ENCODE data around the gene DNM2. TPM values are rescaled to one million over a fixed set of nuclear protein-coding genes. Genes with fewer than 3 reads are reported as not detected.

DNM2 gene
- total RNA-seq, 3 donors from 2014 or later, result 152 to 161 (median 158) TPM

DNA sequence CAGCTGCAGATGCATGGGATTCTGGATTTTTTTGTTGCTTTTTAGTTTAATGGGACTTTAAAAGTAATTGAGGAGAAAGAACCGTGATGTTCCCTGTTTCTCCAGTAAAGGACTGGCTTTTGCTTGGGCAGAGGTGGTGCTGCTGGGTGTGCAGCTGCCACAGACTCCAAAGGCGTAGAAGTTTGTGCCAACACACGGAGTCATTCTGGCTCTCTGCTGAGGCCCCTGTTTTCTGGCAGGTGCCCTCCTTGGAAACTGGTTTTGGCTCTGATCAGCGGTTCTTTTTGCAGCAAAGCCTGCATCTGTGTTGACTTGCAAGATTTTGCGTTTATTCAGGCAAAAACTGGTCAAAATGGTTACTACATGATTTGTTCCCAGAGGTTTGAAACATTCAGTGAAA is 32.7 kb upstream of the DNM2 start:
- Mint-ChIP-seq H3K4me3 (no peak overlapping the region), H3K4me1 (ENCODE audit: low read depth) (no peaks in the 10 kb centered on the region), H3K9me3 (no peaks in the 10 kb centered on the region), H3K27me3 (ENCODE audit: low read depth) (no peaks in the 10 kb centered on the region), H3K36me3 (ENCODE audit: insufficient read depth) (peaks cover 36% of the 10 kb centered on the region)
- ATAC-seq, result no peak
- no peak for DNase-seq

DNA sequence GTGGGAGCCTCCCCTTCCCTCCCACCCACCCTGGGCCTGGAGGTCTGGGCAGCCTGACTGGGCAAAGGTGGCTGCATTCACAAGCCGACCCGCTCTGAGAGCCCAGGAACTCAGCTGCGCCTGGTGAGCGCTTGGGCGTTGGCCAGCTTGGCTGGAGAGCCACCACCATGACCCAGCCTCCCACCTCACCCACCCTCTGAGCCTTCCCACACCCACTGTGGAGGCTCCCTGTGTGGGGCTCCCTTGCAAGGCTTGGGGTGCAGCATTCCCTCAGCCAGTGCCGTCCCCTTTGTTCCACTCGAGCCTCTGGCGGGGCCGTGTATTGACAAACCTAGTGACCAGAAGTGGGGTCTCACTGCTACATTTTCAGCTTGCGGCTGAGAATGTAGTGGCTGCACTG is 31.7 kb upstream of the DNM2 start:
- Mint-ChIP-seq H3K36me3 (ENCODE audit: insufficient read depth) (peaks cover 38% of the 10 kb centered on the region), H3K27me3 (ENCODE audit: low read depth) (no peaks in the 10 kb centered on the region), H3K4me3 (no peak overlapping the region), H3K4me1 (ENCODE audit: low read depth) (no peaks in the 10 kb centered on the region), H3K9me3 (no peaks in the 10 kb centered on the region)
- ATAC-seq (no peak), DNase-seq (no peak)

GRCh38 chr19:10686661-10687517 is 31.0 kb upstream of the DNM2 start:
- Mint-ChIP-seq H3K4me3 (no peak overlapping the region), H3K9me3 (no peaks in the 10 kb centered on the region), H3K36me3 (ENCODE audit: insufficient read depth) (peaks cover 39% of the 10 kb centered on the region), H3K27me3 (ENCODE audit: low read depth) (no peaks in the 10 kb centered on the region), H3K4me1 (ENCODE audit: low read depth) (no peaks in the 10 kb centered on the region)
- no peak for DNase-seq
- no peak for ATAC-seq

- DNase-seq, result no peak
Observed at GRCh38 chr19:10687518-10688288, 30.2 kb upstream of the DNM2 start.

DNA sequence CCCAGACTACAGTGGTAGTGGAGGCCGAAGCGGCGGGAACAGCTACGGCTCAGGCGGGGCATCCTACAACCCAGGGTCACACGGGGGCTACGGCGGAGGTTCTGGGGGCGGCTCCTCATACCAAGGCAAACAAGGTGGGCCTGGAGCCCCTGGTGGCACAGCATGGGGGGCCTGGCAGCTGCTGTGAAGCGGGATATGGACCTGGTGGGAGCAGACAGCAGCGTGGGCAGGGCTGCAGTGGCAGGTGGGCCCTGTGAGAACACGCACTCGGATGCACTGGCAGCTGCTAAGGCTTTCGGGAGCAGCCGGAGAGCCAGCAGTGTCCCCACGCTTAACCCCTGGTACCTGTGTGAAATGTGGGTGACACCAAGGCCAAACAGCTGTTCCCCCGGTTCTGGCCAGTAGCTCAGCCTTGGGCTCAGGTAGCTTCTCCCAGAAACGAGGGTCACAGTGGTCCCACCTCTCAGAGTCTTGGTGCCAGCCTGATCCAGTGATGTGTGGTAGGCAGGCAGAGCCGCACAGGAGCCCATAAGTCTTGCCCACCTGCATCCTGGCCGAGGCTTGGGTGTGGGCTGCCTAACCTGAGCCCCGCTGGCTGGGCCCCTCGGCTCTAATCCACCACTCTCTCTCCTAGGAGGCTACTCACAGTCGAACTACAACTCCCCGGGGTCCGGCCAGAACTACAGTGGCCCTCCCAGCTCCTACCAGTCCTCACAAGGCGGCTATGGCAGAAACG is 29.2 kb upstream of the DNM2 start:
- H3K9me3 Mint-ChIP-seq, result no peaks in the 10 kb centered on the region
- H3K4me1 Mint-ChIP-seq (ENCODE audit: low read depth), result peaks cover 2% of the 10 kb centered on the region
- peaks cover 42% of the 10 kb centered on the region for H3K36me3 Mint-ChIP-seq (ENCODE audit: insufficient read depth)
- no peak for ATAC-seq
- DNase-seq, result no peak
- no peak overlapping the region for H3K4me3 Mint-ChIP-seq
- H3K27me3 Mint-ChIP-seq (ENCODE audit: low read depth), result no peaks in the 10 kb centered on the region

More at GRCh38 chr19:10687518-10688288, 30.2 kb upstream of the DNM2 start:
- Mint-ChIP-seq H3K27me3 (ENCODE audit: low read depth) (no peaks in the 10 kb centered on the region), H3K4me3 (no peak overlapping the region), H3K36me3 (ENCODE audit: insufficient read depth) (peaks cover 41% of the 10 kb centered on the region), H3K4me1 (ENCODE audit: low read depth) (peaks cover 2% of the 10 kb centered on the region), H3K9me3 (no peaks in the 10 kb centered on the region)
- ATAC-seq, result no peak

GRCh38 chr19:10690341-10690781 is 27.5 kb upstream of the DNM2 start:
- Mint-ChIP-seq H3K9me3 (no peaks in the 10 kb centered on the region), H3K27me3 (ENCODE audit: low read depth) (no peaks in the 10 kb centered on the region), H3K36me3 (ENCODE audit: insufficient read depth) (peaks cover 33% of the 10 kb centered on the region), H3K4me3 (no peak overlapping the region), H3K4me1 (ENCODE audit: low read depth) (peaks cover 10% of the 10 kb centered on the region)
- ATAC-seq (no peak), DNase-seq (no peak)

GRCh38 chr19:10691178-10691881 is 26.5 kb upstream of the DNM2 start:
- Mint-ChIP-seq H3K27me3 (ENCODE audit: low read depth) (peaks cover 3% of the 10 kb centered on the region), H3K9me3 (no peaks in the 10 kb centered on the region)

DNA sequence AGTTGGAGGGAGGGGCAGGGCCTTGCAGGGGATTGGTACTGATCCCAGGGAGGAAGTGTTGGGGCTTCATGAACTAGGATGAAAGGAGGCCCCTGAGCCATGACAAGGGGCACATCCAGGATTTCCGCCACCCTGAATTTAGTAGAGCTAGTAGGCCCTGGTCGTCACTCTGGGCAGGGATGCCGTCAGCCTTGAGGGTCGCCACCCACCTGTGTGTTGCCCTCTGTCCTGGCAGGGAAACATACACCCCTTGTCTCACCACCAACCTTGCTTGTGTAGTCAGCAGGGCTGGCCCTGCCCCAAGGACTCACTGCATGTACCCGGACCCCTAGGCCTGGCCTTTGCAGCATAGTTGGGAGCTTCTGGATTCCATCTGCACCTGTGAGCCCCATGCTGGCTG is 26.0 kb upstream of the DNM2 start:
- ATAC-seq, result no peak
- H3K4me1 Mint-ChIP-seq (ENCODE audit: low read depth), result peaks cover 19% of the 10 kb centered on the region
- no peak overlapping the region for H3K4me3 Mint-ChIP-seq
- DNase-seq, result no peak
- H3K27me3 Mint-ChIP-seq (ENCODE audit: low read depth), result peaks cover 5% of the 10 kb centered on the region
- no peaks in the 10 kb centered on the region for H3K9me3 Mint-ChIP-seq
- H3K36me3 Mint-ChIP-seq (ENCODE audit: insufficient read depth), result peaks cover 33% of the 10 kb centered on the region

More at GRCh38 chr19:10691178-10691881, 26.5 kb upstream of the DNM2 start:
- Mint-ChIP-seq H3K4me3 (no peak overlapping the region), H3K36me3 (ENCODE audit: insufficient read depth) (peaks cover 33% of the 10 kb centered on the region), H3K4me1 (ENCODE audit: low read depth) (peaks cover 19% of the 10 kb centered on the region)
- ATAC-seq (no peak), DNase-seq (no peak)

DNA sequence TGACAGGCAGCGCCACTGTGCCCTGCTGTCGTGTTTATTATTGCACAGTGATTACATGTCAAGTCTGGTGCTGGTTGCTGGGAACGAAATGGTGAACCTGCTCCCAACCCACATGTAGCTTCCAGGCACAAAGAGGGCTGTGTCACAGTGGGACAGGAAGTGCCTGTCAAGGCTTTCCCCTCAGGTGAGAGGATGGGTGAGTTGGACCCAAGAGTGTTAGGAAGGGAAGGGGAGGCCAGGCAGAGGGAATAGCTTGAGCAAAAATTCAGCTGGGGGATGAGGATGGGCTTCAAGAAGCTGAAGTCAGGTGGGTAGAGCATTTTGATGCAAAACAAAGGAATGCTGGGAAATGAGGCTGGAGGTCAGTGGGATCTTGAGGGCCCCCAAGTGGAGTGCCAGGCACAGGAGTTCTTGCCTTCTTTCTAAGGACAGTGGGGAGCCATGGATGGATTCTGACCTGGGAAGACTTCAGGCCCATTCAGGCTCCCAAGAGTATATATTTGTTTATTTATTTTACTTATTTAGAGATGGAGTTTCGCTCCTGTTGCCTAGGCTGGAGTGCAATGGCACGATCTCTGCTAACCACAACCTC is 25.1 kb upstream of the DNM2 start:
- H3K36me3 Mint-ChIP-seq (ENCODE audit: insufficient read depth), result peaks cover 29% of the 10 kb centered on the region
- ATAC-seq (no peak), DNase-seq (no peak)
- H3K4me1 Mint-ChIP-seq (ENCODE audit: low read depth), result peaks cover 19% of the 10 kb centered on the region
- no peak overlapping the region for H3K4me3 Mint-ChIP-seq
- no peaks in the 10 kb centered on the region for H3K9me3 Mint-ChIP-seq
- H3K27me3 Mint-ChIP-seq (ENCODE audit: low read depth), result peaks cover 6% of the 10 kb centered on the region

DNA sequence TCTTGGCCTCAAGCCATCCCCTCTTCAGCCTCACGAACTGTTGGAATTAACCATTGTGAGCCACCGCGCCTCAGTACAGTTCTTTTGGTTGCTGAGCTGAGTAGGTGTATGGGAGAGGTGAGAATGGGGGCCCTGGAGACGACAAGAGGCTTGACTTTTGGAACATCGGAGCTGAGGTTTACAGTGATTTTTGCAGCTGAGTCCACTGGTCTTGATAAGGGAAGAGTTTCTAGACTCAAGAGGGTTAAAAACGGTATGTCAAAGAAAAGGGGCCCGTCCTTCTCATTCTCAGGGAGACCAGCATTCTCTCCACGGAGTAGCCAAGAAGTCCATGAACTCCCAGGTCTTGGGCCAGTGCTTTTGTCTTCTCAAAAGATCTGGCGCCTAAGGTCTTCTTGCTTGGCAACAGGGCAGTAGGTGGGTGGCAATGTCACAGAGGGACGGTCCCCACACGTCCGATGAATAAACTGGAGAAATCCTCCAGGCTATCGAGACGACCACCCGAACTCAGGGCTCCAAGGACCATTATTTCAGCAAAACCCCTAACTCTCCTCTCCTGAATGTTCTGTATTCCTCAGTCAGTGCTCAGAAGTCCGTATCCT is 23.1 kb upstream of the DNM2 start:
- ATAC-seq, result no peak
- DNase-seq, result no peak
- H3K4me3 Mint-ChIP-seq, result peak overlapping the region; percentile 59
- peaks cover 19% of the 10 kb centered on the region for H3K4me1 Mint-ChIP-seq (ENCODE audit: low read depth)
- H3K27me3 Mint-ChIP-seq (ENCODE audit: low read depth), result peaks cover 7% of the 10 kb centered on the region
- H3K36me3 Mint-ChIP-seq (ENCODE audit: insufficient read depth), result peaks cover 16% of the 10 kb centered on the region
- no peaks in the 10 kb centered on the region for H3K9me3 Mint-ChIP-seq

DNA sequence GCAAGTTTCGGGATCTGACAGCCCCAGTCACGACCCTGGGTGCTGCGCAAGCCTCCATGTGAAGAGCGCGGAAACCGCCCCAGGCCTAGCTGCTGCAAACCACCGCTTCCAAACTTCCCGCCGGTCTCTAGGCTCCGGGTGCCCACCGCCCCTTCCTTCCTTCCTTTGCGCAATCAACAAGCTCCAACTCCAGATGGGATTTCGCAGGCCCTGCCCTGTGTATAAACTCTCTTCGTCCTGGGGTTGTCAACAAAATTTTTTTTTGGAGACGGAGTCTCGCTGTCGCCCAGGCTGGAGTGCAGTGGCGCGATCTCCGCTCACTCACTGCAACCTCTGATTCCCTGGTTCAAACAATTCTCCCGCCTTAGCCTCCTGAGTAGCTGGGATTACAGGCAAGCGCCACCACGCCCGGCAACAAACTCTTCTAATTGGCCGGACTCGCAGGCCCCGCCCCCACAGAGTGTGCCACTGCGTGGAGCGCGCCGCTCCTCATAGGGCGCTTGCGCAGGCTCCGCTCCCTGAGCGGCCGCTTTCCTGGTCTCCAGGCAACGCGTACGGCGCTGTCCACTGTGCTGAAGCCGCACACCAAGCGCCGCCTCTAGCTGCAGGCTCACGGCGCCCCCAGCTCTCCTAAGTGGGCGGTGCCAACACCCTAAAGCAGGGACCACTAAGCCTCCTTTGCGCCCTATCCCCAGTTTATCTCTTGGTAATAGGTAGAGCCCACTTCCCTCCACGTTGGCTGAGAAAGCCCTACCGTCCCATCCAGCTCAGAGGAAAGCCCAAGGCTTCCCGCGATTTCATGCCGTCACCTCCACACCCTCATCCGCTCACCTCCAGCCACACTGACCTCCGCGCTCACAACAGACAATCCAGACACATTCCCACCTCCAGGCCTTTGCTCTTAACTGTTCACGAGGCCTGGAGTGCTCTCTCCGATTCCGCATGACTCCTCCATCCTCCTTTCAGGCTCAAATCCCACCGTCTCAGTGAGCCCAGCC is 22.2 kb upstream of the DNM2 start:
- Mint-ChIP-seq H3K36me3 (ENCODE audit: insufficient read depth) (peaks cover 10% of the 10 kb centered on the region), H3K9me3 (no peaks in the 10 kb centered on the region), H3K4me1 (ENCODE audit: low read depth) (peaks cover 19% of the 10 kb centered on the region), H3K27me3 (ENCODE audit: low read depth) (peaks cover 7% of the 10 kb centered on the region), H3K4me3 (peak overlapping the region; percentile 59)
- DNase-seq, result peak; percentile 78
- peak; percentile 95 to 96 for ATAC-seq

GRCh38 chr19:10699650-10700335 is 18.1 kb upstream of the DNM2 start:
- no peaks in the 10 kb centered on the region for H3K36me3 Mint-ChIP-seq (ENCODE audit: insufficient read depth)
- DNase-seq (peak; percentile 66), ATAC-seq (no peak)
- H3K4me1 Mint-ChIP-seq (ENCODE audit: low read depth), result peaks cover 24% of the 10 kb centered on the region
- peak overlapping the region; percentile 33 for H3K4me3 Mint-ChIP-seq
- no peaks in the 10 kb centered on the region for H3K9me3 Mint-ChIP-seq
- peaks cover 7% of the 10 kb centered on the region for H3K27me3 Mint-ChIP-seq (ENCODE audit: low read depth)

Measured in activated T-cell treated with anti-CD3 and anti-CD28 coated beads, Interleukin-2, amount 50 U/mL, for 4 hours (primary cell).